HCEC 1CT (cell line): ENCODE data around the gene DDR1.
"Not testable (repeated sequence)": the region's sequence is repeated elsewhere in the genome, so short reads cannot be mapped to it uniquely, and the experiment has no call there.

Experiments
- DNase-seq: peaks from one replicate; pipeline ENCODE4 v3.0.0-alpha.2; 2017

DDR1 gene

GRCh38 chr6:30894935-30895334 is 10.6 kb downstream of the DDR1 start:
- no peak for DNase-seq

- no peak for DNase-seq
These were observed 11.0 kb downstream of the DDR1 start for GRCh38 chr6:30895343-30895742.

- DNase-seq = no peak
These were observed 12.2 kb downstream of the DDR1 start for GRCh38 chr6:30896541-30896940.

GRCh38 chr6:30897882-30898281 is 13.6 kb downstream of the DDR1 start:
- no peak for DNase-seq

GRCh38 chr6:30898750-30899360 is 14.5 kb downstream of the DDR1 start:
- no peak for DNase-seq

GRCh38 chr6:30900863-30901417 is 16.6 kb downstream of the DDR1 start:
- DNase-seq = no peak

GRCh38 chr6:30901436-30901835 is 17.1 kb downstream of the DDR1 start:
- no peak for DNase-seq

- not testable (repeated sequence) for DNase-seq
These were observed 17.9 kb downstream of the DDR1 start for GRCh38 chr6:30902196-30902595.

- DNase-seq = no peak
These were observed 18.4 kb downstream of the DDR1 start for GRCh38 chr6:30902709-30903108.

- no peak for DNase-seq
These were observed 18.9 kb downstream of the DDR1 start for GRCh38 chr6:30903236-30903635.

GRCh38 chr6:30907290-30907757 is 23.0 kb downstream of the DDR1 start:
- DNase-seq = not testable (repeated sequence)

GRCh38 chr6:30907758-30908591 is 23.7 kb downstream of the DDR1 start, which contains the start of gene GTF2H4:
TSS of gene GTF2H4 (plus strand) at chr6:30908207.
- DNase-seq = peak; percentile 99

GRCh38 chr6:30908700-30909099 is 24.4 kb downstream of the DDR1 start:
- DNase-seq = no peak

- DNase-seq = not testable (repeated sequence)
These were observed 26.2 kb downstream of the DDR1 start for GRCh38 chr6:30910473-30910872.

GRCh38 chr6:30912746-30913520 is 28.6 kb downstream of the DDR1 start:
- no peak for DNase-seq

- DNase-seq = no peak
These were observed 29.4 kb downstream of the DDR1 start for GRCh38 chr6:30913721-30914075.

GRCh38 chr6:30914076-30914853 is 29.9 kb downstream of the DDR1 start, which contains the start of gene VARS2:
TSS of gene VARS2 (plus strand) at chr6:30914238. CDS start at chr6:30914837, 599 bp downstream.
- DNase-seq = peak; percentile 88

GRCh38 chr6:30914854-30915590 is 30.7 kb downstream of the DDR1 start:
- no peak for DNase-seq

- peak; percentile 62 for DNase-seq
These were observed 31.2 kb downstream of the DDR1 start for GRCh38 chr6:30915591-30915946.

GRCh38 chr6:30917041-30917440 is 32.7 kb downstream of the DDR1 start:
- no peak for DNase-seq

GRCh38 chr6:30917487-30917886 is 33.2 kb downstream of the DDR1 start:
- no peak for DNase-seq

GRCh38 chr6:30918670-30919069 is 34.4 kb downstream of the DDR1 start:
- DNase-seq = no peak
